HFF-Myc (cell line): ENCODE data around the gene OR51F1.
"Not testable (repeated sequence)": the region's sequence is repeated elsewhere in the genome, so short reads cannot be mapped to it uniquely, and the experiment has no call there.

Experiments used
- DNase-seq: peaks from one replicate; pipeline ENCODE4 v3.0.0-alpha.2; 2011; ENCODE audit warnings: low read depth; ENCODE audit errors: extremely low read depth
- H3K4me3 ChIP-seq: replicated peaks from 2 replicates; pipeline ENCODE4 v1.5.1; 2011; ENCODE audit warnings: low read depth, mild to moderate bottlenecking, control low read depth, low read length
- CTCF ChIP-seq: IDR thresholded peaks from 2 replicates; pipeline ENCODE4 v1.5.1; 2012; ENCODE audit warnings: mild to moderate bottlenecking, low read depth, low read length, control low read depth; ENCODE audit errors: missing control alignments

Gene OR51F1

GRCh38 chr11:4769838-4770237, at the start of gene OR51F1:
OR51F1 (minus strand) TSS chr11:4769938; CDS start chr11:4769938, 0 bp downstream.
- TF ChIP-seq CTCF, result no peak
- no peak for DNase-seq
- no peak within 1 kb of the TSS for H3K4me3 ChIP-seq

GRCh38 chr11:4809246-4809645, 39.5 kb upstream of the OR51F1 start:
- DNase-seq, result no peak
- TF ChIP-seq CTCF, result no peak
- H3K4me3 ChIP-seq, result no peak overlapping the region

- no peak for TF ChIP-seq CTCF
- DNase-seq, result no peak
- no peak overlapping the region for H3K4me3 ChIP-seq
These were observed 38.7 kb upstream of the OR51F1 start for GRCh38 chr11:4808476-4808875.

GRCh38 chr11:4804280-4804679, 34.5 kb upstream of the OR51F1 start, which contains the start of gene OR52R1:
OR52R1 (minus strand) TSS chr11:4804380; CDS start chr11:4804380, 0 bp downstream.
- no peak for TF ChIP-seq CTCF
- no peak for DNase-seq

GRCh38 chr11:4801316-4801715, 31.6 kb upstream of the OR51F1 start:
- DNase-seq, H3K4me3 ChIP-seq: not testable (repeated sequence)

More at GRCh38 chr11:4804280-4804679, 34.5 kb upstream of the OR51F1 start, which contains the start of gene OR52R1:
- no peak within 1 kb of the TSS for H3K4me3 ChIP-seq

- DNase-seq, result no peak
- TF ChIP-seq CTCF, result no peak
- no peak overlapping the region for H3K4me3 ChIP-seq
These were observed 28.9 kb upstream of the OR51F1 start for GRCh38 chr11:4798427-4799183.

- no peak overlapping the region for H3K4me3 ChIP-seq
- TF ChIP-seq CTCF, result no peak
- no peak for DNase-seq
These were observed 27.5 kb upstream of the OR51F1 start for GRCh38 chr11:4797206-4797605.
